Measurements from ENCODE around the gene MYO1E.

DNA sequence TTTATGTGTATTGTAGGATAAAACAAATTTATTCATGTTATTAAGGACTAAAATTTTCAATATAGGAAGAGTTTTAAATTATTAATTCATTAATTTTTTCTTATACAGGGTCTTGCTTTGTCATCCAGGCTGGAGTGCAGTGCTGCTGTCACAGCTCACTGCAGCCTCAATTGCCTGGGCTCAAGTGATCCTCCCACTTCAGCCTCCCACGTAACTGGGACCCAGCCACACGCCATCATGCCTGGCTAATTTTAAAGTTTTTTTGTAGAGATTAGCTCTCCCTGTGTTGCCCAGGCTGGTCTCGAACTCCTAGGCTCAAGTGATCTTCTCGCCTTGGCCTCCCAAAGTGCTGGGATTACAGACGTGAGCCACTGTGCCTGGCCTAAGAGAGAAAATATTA, 253.0 kb downstream of the MYO1E start:
- no peak for TF ChIP-seq POLR2A (IDR thresholded peaks at IDR 0.05)
- TF ChIP-seq, protein P1, sequence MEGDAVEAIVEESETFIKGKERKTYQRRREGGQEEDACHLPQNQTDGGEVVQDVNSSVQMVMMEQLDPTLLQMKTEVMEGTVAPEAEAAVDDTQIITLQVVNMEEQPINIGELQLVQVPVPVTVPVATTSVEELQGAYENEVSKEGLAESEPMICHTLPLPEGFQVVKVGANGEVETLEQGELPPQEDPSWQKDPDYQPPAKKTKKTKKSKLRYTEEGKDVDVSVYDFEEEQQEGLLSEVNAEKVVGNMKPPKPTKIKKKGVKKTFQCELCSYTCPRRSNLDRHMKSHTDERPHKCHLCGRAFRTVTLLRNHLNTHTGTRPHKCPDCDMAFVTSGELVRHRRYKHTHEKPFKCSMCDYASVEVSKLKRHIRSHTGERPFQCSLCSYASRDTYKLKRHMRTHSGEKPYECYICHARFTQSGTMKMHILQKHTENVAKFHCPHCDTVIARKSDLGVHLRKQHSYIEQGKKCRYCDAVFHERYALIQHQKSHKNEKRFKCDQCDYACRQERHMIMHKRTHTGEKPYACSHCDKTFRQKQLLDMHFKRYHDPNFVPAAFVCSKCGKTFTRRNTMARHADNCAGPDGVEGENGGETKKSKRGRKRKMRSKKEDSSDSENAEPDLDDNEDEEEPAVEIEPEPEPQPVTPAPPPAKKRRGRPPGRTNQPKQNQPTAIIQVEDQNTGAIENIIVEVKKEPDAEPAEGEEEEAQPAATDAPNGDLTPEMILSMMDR (IDR thresholded peaks at IDR 0.05) = no peak
- TF ChIP-seq EP300 (IDR thresholded peaks at IDR 0.05) = no peak
